Astrocyte (in vitro differentiated cells and primary cell): ENCODE results near the gene SAA2. TPM values are rescaled to one million over a fixed set of nuclear protein-coding genes. Genes with fewer than 3 reads are reported as not detected.
"Not testable (repeated sequence)": the region's sequence is repeated elsewhere in the genome, so short reads cannot be mapped to it uniquely, and the experiment has no call there.

Source experiments
- DNase-seq: peaks from one replicate; pipeline ENCODE4 v3.0.0-alpha.2; 2010; ENCODE audit warnings: low read depth
- FAIRE-seq: peaks from 2 replicates; lab custom pipeline; 2011; peaks lifted over from hg19 to GRCh38; lab: Jason Lieb, UNC
- H2AFZ ChIP-seq: 2 replicates; pipeline ENCODE4 v1.6.0; 2012; ENCODE audit warnings: low read depth, low read length, inconsistent platforms
- H3K27ac ChIP-seq: 2 replicates; pipeline ENCODE4 v1.5.1; 2011; ENCODE audit warnings: low read depth, low read length, inconsistent platforms
- H3K27me3 ChIP-seq: 2 replicates; pipeline ENCODE4 v1.6.0; 2011; ENCODE audit warnings: low read length, inconsistent platforms; ENCODE audit not compliant: insufficient read depth
- H3K36me3 ChIP-seq: 2 replicates; pipeline ENCODE4 v1.5.1; 2011; ENCODE audit warnings: low read length, inconsistent platforms; ENCODE audit not compliant: insufficient read depth
- H3K4me1 ChIP-seq: 2 replicates; pipeline ENCODE4 v1.5.1; 2011; ENCODE audit warnings: low read length, inconsistent platforms; ENCODE audit not compliant: insufficient read depth
- H3K4me2 ChIP-seq: 2 replicates; pipeline ENCODE4 v1.6.0; 2012; ENCODE audit warnings: low read length, inconsistent platforms
- H3K4me3 ChIP-seq: 2 replicates; pipeline ENCODE4 v1.5.1; 2011; ENCODE audit warnings: low read depth, mild to moderate bottlenecking, low read length, inconsistent platforms; ENCODE audit not compliant: insufficient read depth
- H3K79me2 ChIP-seq: 2 replicates; pipeline ENCODE4 v1.6.0; 2012; ENCODE audit warnings: mild to moderate bottlenecking, low read length, inconsistent platforms; ENCODE audit not compliant: insufficient read depth
- H3K9ac ChIP-seq: 2 replicates; pipeline ENCODE4 v1.6.0; 2012; ENCODE audit warnings: mild to moderate bottlenecking, low read length, inconsistent platforms
- H3K9me3 ChIP-seq: 2 replicates; pipeline ENCODE4 v1.5.1; 2012; ENCODE audit warnings: low read depth, mild to moderate bottlenecking, low read length, inconsistent platforms; ENCODE audit not compliant: insufficient read depth
- H4K20me1 ChIP-seq: 2 replicates; pipeline ENCODE4 v1.6.0; 2012; ENCODE audit warnings: low read length, inconsistent platforms; ENCODE audit not compliant: insufficient read depth
- H3K27ac Mint-ChIP-seq: one replicate; pipeline ENCODE4 v1.8.0; 2021; ENCODE audit warnings: mild to moderate bottlenecking, mixed read lengths; ENCODE audit not compliant: unreplicated experiment
- H3K27me3 Mint-ChIP-seq: one replicate; pipeline ENCODE4 v1.8.0; 2021; ENCODE audit warnings: low read depth, mixed read lengths; ENCODE audit not compliant: unreplicated experiment
- H3K36me3 Mint-ChIP-seq: one replicate; pipeline ENCODE4 v1.8.0; 2021; ENCODE audit warnings: low read depth, mixed read lengths; ENCODE audit not compliant: unreplicated experiment
- H3K4me1 Mint-ChIP-seq: one replicate; pipeline ENCODE4 v1.8.0; 2021; ENCODE audit warnings: low read depth, mixed read lengths; ENCODE audit not compliant: unreplicated experiment
- H3K4me3 Mint-ChIP-seq: one replicate; pipeline ENCODE4 v1.8.0; 2021; ENCODE audit warnings: mild to moderate bottlenecking, moderate library complexity, mixed read lengths; ENCODE audit not compliant: unreplicated experiment
- H3K9me3 Mint-ChIP-seq: one replicate; pipeline ENCODE4 v1.8.0; 2021; ENCODE audit warnings: mild to moderate bottlenecking, mixed read lengths; ENCODE audit not compliant: unreplicated experiment
- CTCF ChIP-seq: IDR thresholded peaks from 2 replicates; pipeline ENCODE4 v1.5.1; 2011; ENCODE audit warnings: low read depth, mild to moderate bottlenecking, inconsistent platforms, low read length, moderate library complexity; ENCODE audit not compliant: insufficient read depth
- EZH2 ChIP-seq: IDR thresholded peaks from 2 replicates; pipeline ENCODE4 v1.6.1; 2012; ENCODE audit warnings: mild to moderate bottlenecking, low read length, inconsistent platforms; ENCODE audit not compliant: insufficient read depth
- total RNA-seq: library from RNA; stranded (reverse); gene quantifications from 2 replicates; pipeline ENCODE4 v1.2.1, GENCODE V29; 2021

Gene SAA2
- total RNA-seq, 1 donor from 2014 or later, result not detected

GRCh38 chr11:18253233-18253632, 4.8 kb upstream of the SAA2 start:
- Histone ChIP-seq H3K27me3 (no peaks in the 10 kb centered on the region), H4K20me1 (no peaks in the 10 kb centered on the region), H3K9ac (no peak overlapping the region), H3K4me3 (no peak overlapping the region), H3K4me1 (no peaks in the 10 kb centered on the region), H3K79me2 (no peaks in the 10 kb centered on the region), H3K36me3 (no peaks in the 10 kb centered on the region), H3K9me3 (no peaks in the 10 kb centered on the region), H3K4me2 (no peak overlapping the region), H3K27ac (no peak overlapping the region), H2AFZ (no peak overlapping the region)
- Mint-ChIP-seq H3K27me3 (peaks cover 15% of the 10 kb centered on the region), H3K9me3 (no peaks in the 10 kb centered on the region), H3K4me1 (peaks cover 1% of the 10 kb centered on the region), H3K4me3 (no peak overlapping the region), H3K36me3 (no peaks in the 10 kb centered on the region), H3K27ac (no peak overlapping the region)
- FAIRE-seq, result no peak
- TF ChIP-seq CTCF (no peak), EZH2 (no peak)
- no peak for DNase-seq

- DNase-seq, H3K27ac ChIP-seq, H3K4me1 Mint-ChIP-seq, H3K27me3 Mint-ChIP-seq, H3K9ac ChIP-seq, H3K9me3 ChIP-seq, FAIRE-seq, H3K4me3 ChIP-seq, H3K79me2 ChIP-seq, H3K36me3 Mint-ChIP-seq, H3K36me3 ChIP-seq, H3K4me2 ChIP-seq, H2AFZ ChIP-seq, H3K27me3 ChIP-seq, H3K4me1 ChIP-seq, H3K9me3 Mint-ChIP-seq, H3K27ac Mint-ChIP-seq, H4K20me1 ChIP-seq, H3K4me3 Mint-ChIP-seq: not testable (repeated sequence)
Measured at GRCh38 chr11:18247191-18247581, 1.3 kb downstream of the SAA2 start.

GRCh38 chr11:18246379-18247190, 1.9 kb downstream of the SAA2 start:
- H3K4me3 ChIP-seq, H3K4me1 Mint-ChIP-seq, H3K79me2 ChIP-seq, H3K9me3 ChIP-seq, H3K27me3 Mint-ChIP-seq, H3K9me3 Mint-ChIP-seq, FAIRE-seq, H3K9ac ChIP-seq, H3K4me3 Mint-ChIP-seq, H3K27ac Mint-ChIP-seq, DNase-seq, H2AFZ ChIP-seq, H3K4me1 ChIP-seq, H4K20me1 ChIP-seq, H3K36me3 Mint-ChIP-seq, H3K27ac ChIP-seq, H3K36me3 ChIP-seq, H3K27me3 ChIP-seq, H3K4me2 ChIP-seq: not testable (repeated sequence)
